ENCODE measurements around the gene GPATCH1. TPM values are rescaled to one million over a fixed set of nuclear protein-coding genes. Genes with fewer than 3 reads are reported as not detected.

The GPATCH1 gene
- total and polyA plus RNA-seq, 2 of the 8 experiments (the other 6 are each of a cell fraction or from before 2014, with no cell fraction given): 4.3 to 8.2 TPM

DNA sequence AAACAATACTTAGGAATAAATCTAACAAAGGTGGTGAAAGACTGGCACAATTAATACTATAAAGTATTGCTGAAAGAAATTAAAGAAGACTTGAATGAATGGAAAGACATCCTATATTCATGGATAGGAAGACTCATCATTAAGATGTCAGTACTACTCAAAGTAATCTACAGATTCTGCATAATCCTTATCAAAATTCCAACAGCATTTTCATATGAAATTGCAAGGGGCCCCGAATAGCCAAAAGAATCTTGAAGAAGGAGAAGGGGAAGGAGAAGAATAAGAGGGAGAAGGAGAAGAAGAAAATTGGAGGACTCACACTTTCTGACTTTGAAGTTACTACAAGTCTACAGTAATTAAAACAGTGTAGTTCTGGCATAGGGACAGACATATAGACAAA lies 87.5 kb downstream of the GPATCH1 start (continued):
- no peak for TF ChIP-seq RAD21 (IDR thresholded peaks at IDR 0.05 in 1 of 2, conservative IDR thresholded peaks at IDR 0.05 in 1 of 2; ENCODE audit: low read depth in 2 of 2, low read length in 2 of 2)
- no peak for TF ChIP-seq CEBPB (IDR thresholded peaks at IDR 0.05; ENCODE audit: low read depth, low read length)
- TF ChIP-seq SP2 (IDR thresholded peaks at IDR 0.05; ENCODE audit: low read length): no peak
- no peak for TF ChIP-seq HDAC6 (IDR thresholded peaks at IDR 0.05; ENCODE audit: low read depth, low read length)
- TF ChIP-seq YY1 (IDR thresholded peaks at IDR 0.05; ENCODE audit: low read depth, low read length): no peak
- TF ChIP-seq FOSL1 (IDR thresholded peaks at IDR 0.05; ENCODE audit: insufficient read depth, low read depth, low read length): no peak
- TF ChIP-seq SP4 (IDR thresholded peaks at IDR 0.05; ENCODE audit: low read length): no peak
